ENCODE measurements around the gene PCNX2.
A peak's percentile ranks its signal among the peaks of the same experiment; 100 is the strongest.

The PCNX2 gene

GRCh38 chr1:233313434-233314155 lies 18.1 kb upstream of the PCNX2 start:
- DNase-seq, result no peak

- no peak for DNase-seq
Measured at GRCh38 chr1:233304489-233305102, 9.1 kb upstream of the PCNX2 start.

- no peak for DNase-seq
Measured at GRCh38 chr1:233300326-233300725, 4.8 kb upstream of the PCNX2 start.

- no peak for DNase-seq
Measured at GRCh38 chr1:233299450-233299849, 3.9 kb upstream of the PCNX2 start.

GRCh38 chr1:233295975-233296322 lies 424 bp upstream of the PCNX2 start:
- no peak for DNase-seq

GRCh38 chr1:233294913-233295236 lies 650 bp downstream of the PCNX2 start:
- peak; percentile 26 for DNase-seq

GRCh38 chr1:233293556-233294446 lies 1.7 kb downstream of the PCNX2 start:
- DNase-seq, result no peak

- no peak for DNase-seq
Measured at GRCh38 chr1:233290396-233291034, 5.0 kb downstream of the PCNX2 start.

- no peak for DNase-seq
Measured at GRCh38 chr1:233289676-233290075, 5.8 kb downstream of the PCNX2 start.

GRCh38 chr1:233282582-233282886 lies 13.0 kb downstream of the PCNX2 start:
- no peak for DNase-seq

GRCh38 chr1:233281711-233282581 lies 13.6 kb downstream of the PCNX2 start:
- no peak for DNase-seq

- DNase-seq, result no peak
Measured at GRCh38 chr1:233279971-233280370, 15.6 kb downstream of the PCNX2 start.

GRCh38 chr1:233278631-233279030 lies 16.9 kb downstream of the PCNX2 start:
- no peak for DNase-seq

- DNase-seq, result no peak
Measured at GRCh38 chr1:233277637-233278606, 17.6 kb downstream of the PCNX2 start.

- DNase-seq, result no peak
Measured at GRCh38 chr1:233269656-233270055, 25.9 kb downstream of the PCNX2 start.

GRCh38 chr1:233268389-233269022 lies 27.0 kb downstream of the PCNX2 start:
- no peak for DNase-seq

- DNase-seq, result no peak
Measured at GRCh38 chr1:233261695-233262094, 33.8 kb downstream of the PCNX2 start.

- no peak for DNase-seq
Measured at GRCh38 chr1:233261206-233261605, 34.3 kb downstream of the PCNX2 start.

GRCh38 chr1:233257786-233258185 lies 37.7 kb downstream of the PCNX2 start:
- no peak for DNase-seq

GRCh38 chr1:233256789-233257188 lies 38.7 kb downstream of the PCNX2 start:
- no peak for DNase-seq

GRCh38 chr1:233256191-233256590 lies 39.3 kb downstream of the PCNX2 start:
- DNase-seq, result no peak
